GM19025 (cell line): ENCODE results near the gene SMG6.

Experiments
- ATAC-seq: cut with Tn5 transposase; IDR thresholded peaks from one replicate; pipeline ENCODE4 v1.9.1; 2021; ENCODE audit warnings: mild to moderate bottlenecking, low read depth, moderate library complexity; ENCODE audit not compliant: unreplicated experiment

Gene SMG6

DNA sequence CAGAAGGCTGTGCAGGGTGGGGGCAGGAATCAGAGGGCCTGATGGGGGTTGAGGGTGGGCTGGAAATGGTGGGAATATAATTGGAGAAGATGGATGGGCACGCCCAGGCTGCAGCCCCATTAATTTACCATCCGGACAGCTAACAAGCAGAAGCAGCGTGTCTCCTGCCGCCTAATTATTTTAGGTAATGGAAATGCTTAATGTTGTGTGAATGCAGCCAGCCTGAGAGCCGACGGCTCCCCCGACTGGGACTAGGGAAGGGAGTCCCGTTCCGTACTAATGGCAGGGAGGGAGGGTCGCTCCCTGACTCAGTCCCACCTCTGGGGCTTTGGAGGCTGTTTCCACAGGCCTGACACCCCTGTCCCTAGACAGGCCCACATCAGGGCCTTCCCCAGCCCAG, 266.4 kb downstream of the SMG6 start:
- no peak for ATAC-seq

DNA sequence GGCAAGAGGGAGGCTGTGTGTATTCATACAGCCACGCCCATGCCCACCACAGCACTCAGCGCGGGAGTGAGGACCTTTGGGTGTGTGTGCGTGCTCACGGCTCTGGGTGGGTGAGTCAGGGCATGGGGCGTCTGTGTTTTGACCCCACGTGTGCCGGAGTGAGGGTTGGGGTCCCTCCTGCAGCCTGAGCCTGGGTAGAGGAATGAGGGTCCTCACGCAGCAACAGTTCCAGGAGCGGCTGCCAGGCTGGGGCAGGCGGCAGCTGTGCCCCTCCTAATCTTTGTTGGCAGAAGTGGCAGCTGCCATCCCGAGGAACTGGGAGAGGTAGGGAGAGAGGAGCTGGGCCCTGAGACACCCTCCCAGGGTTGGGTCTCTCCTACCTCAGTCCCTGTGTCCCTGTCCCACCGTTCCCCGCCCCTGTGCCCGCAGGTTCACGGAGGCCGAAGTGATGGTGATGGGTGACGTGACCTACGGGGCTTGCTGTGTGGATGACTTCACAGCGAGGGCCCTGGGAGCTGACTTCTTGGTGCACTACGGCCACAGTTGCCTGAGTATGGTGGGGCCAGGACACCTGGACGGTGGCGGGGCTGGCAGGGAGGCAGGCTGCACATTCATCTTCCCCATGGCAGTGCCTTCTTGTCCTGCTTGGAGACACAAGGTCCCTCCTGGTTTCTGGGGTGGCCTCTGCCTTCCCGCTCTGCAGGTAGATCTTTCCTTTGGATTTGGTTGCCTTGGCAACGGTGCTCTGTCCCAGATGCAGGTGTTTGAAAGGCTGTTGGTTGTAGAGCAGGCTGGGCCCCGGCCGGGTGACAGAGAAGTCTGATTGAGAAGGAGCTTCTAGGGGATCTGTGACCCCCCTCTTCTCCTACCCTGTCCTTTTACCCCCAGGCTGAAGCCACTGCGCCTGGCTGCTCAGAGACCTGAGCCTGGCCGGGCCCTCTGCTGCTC, 267.8 kb downstream of the SMG6 start:
- no peak for ATAC-seq

DNA sequence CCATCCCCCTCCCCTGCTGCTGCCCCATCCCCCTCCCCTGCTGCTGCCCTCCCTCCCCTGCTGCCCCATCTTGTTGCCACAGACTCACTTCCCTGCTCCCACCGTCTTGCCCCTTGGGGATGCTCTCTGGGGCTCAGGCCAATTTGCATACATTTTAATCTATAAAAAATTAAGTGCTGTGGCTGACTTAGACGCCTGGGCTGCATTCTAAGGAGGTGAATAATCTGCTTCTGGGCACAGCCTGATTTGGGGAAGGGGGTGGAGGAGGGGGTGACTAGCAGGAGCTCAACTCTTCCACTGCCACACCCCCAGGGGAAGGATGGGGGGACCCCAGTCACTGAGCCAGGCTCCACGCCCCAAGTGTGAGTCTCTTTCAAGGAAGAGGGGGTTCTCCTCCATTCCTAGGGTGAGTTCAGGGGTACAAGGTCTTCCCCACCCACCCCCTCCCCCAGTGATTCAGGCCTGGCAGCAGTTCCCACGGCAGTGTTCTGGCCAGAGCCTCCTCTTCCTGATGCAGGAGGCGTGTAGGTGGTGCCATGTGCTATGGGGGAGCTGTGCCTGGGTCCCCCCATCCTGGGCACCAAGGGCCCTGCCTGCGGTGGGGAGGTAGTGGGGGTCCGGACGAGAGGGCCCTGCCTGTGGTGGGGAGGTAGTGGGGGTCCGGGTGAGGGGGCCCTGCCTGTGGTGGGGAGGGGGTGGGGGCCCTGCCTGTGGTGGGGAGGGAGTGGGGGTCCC, 268.6 kb downstream of the SMG6 start:
- no peak for ATAC-seq

DNA sequence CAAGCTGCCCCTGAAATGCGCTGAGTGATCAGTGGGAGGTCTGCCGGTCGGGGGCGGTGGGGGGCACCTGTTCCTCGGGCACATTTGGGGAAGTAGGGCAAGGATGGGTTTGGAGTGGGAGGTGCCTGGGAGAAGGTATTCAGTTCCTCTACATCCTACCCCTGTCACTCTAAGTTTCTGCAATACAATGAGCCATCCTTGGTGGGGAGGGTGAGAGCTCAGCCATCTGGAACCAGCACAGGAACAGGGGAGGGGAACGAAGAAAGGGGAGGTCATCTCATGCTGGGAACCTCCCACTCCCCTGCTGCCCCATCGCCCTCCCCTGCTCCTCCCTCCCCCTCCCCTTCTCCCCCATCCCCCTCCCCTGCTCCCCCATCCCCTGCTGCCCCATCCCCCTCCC, 269.4 kb downstream of the SMG6 start:
- no peak for ATAC-seq

- no peak for ATAC-seq
Measured at GRCh38 chr17:2033153-2033552, 270.4 kb downstream of the SMG6 start.

DNA sequence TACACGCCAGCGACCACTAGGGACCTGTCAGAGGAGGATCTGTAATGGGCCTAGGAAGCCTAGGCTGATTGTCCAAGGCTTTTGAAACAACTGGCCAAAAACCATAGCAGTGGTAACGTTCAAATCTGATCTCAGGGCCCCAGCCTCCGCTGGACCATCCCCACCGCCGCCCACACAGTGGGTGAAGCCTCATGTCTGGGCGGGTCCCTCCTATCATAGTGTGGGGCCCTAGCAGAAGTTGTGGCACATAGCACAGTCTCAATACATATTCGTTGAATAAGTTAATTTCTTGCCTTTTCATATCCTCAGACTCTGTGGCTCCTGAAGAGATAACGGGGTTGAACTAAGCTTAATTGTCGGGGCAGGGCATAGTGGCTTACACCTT, 272.8 kb downstream of the SMG6 start:
- peak; percentile 7 for ATAC-seq

DNA sequence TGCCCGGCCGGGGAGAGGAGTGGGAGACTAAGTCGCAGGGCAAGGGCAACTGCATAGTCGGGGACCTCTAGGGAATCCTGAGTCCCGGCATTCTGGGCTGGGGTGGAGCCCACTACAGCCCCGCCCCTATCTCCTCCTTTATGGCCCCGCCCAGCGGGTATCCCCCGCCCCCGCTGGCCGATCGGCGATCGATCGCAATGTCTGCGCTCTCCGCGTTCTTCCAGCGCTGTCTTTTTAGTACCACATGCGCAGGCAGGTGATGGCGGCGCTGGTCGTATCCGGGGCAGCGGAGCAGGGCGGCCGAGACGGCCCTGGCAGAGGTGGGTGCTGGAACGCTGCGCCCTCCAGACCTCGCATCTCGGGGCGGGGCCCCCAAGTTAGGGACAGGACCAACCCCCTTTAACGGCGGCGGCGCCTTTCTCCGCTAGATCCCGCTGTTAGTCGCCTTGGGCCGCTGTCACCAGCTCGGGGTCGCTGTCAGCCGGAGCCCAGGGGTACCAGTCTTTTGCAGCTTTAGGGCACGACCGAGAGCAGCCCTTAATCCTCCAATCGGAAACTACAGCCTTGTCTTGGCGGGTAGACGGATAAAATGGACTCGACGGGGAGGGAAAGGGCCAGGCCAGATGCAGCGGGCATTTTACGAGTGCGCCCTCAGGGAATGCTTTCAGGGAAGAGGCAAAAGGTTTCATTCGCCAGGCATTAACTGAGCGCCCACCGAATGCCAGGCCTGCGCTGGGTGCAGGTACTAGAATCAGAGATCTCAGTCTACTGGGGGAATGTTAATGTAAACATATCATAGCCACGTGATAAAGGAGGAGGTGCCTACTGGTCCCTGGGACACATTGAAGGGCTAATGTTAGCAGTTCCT, 273.4 kb downstream of the SMG6 start, which contains the start of gene DPH1:
Gene DPH1 (plus strand): TSS at position 243 of the 868 bp plus-strand sequence. CDS start 17 bp downstream, at position 260.
- peak; percentile 54 for ATAC-seq

GRCh38 chr17:2028737-2029136, 274.8 kb downstream of the SMG6 start:
- no peak for ATAC-seq

DNA sequence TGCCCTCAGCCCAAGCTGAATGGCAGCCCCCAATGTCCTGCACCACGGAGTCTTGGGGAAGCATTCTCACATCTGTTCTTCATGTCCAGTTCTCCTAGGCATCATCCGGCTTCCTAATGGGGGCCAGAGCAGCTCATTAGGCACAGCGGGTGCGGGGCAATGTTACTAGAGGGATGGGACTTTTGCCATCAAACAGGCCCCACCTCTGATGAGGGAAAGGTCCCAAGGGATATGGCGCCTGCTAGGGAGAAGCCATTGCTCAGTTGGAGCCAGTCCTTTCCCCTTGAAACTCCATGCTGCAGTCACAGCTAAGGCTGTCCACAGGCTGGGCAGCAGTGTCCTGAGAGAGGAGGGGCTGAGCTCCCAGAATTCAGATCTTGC, 275.4 kb downstream of the SMG6 start:
- no peak for ATAC-seq

DNA sequence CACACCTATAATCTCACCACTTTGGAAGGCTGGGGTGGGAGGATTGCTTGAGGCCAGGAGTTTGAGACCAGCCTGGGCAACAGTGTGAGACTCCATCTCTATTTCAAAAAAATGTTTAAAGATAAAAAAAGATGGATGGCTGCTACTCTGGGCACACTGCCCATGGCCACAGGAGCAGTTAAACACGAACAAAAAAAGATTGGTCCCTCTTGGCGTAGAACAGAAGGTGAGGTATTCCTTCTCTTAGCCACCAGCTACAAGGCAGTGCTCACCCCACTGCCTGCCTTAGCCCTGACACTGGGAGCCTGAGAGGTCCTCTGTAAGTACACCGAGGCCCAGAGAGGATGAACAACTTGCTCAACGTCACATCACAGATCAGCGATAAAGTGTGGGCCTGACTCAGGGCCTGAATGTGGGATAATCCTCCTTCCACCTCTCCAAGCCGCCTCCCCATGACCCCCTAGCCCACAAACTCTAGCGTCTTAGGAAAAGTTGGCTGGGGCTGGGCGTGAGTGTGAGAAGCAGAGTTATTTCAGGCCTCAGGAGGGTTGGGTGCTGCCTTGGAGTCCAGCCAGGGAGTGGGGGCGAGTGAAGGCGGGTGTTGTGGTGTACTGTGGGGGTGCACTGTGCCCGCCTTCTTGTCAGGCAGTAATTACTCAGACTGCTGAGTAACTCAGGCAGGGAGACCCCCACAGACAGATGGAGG, 275.9 kb downstream of the SMG6 start:
- no peak for ATAC-seq

- no peak for ATAC-seq
Measured at GRCh38 chr17:2025622-2026309, 277.8 kb downstream of the SMG6 start.

DNA sequence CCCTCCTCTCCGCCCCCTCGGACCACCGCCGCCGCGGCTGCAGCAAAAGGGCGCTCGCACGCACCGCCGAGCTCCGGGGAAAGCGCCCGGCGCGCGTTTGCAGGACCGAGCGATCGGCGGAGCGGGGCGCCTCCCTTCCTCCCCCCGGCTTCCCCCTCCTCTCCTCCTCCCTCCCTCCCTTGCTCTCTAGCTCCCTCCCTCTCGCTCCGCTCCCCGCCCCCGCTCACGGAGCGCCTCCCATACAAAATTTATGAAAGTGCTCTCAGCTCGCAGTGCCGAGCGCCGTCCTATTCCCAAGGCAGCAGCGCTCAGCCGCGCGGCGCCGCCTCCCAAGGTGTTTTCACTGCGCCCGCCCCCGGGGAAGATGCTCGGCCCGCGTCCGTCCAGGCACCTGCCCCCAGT, 278.4 kb downstream of the SMG6 start, which contains the start of gene RTN4RL1:
Gene RTN4RL1 (minus strand): TSS at position 115 of the 402 bp plus-strand sequence. CDS start 469 bp downstream, outside the sequence.
- ATAC-seq, result no peak

- no peak for ATAC-seq
Measured at GRCh38 chr17:2024572-2025219, 278.9 kb downstream of the SMG6 start.

GRCh38 chr17:2023692-2024571, 279.7 kb downstream of the SMG6 start:
- no peak for ATAC-seq

- ATAC-seq, result no peak
Measured at GRCh38 chr17:2023256-2023655, 280.3 kb downstream of the SMG6 start.

GRCh38 chr17:2022647-2023240, 280.8 kb downstream of the SMG6 start:
- ATAC-seq, result no peak

- ATAC-seq, result no peak
Measured at GRCh38 chr17:2020721-2021120, 282.9 kb downstream of the SMG6 start.
